Retinal pigment epithelial cell (primary cell): ENCODE measurements around the gene EPHB1.

ENCODE experiments used
- DNase-seq: peaks from one replicate; pipeline ENCODE4 v3.0.0-alpha.2; 2010; ENCODE audit warnings: low read depth
- H3K4me3 ChIP-seq: 2 replicates; pipeline ENCODE4 v1.5.1; 2011; ENCODE audit warnings: mild to moderate bottlenecking, low read length, control low read depth, moderate library complexity
- TF ChIP-seq, protein P1 (sequence below): conservative IDR thresholded peaks from 2 replicates; pipeline ENCODE4 v1.5.1; 2011; ENCODE audit warnings: low read depth, low read length, control low read depth, inconsistent platforms

The EPHB1 gene

DNA sequence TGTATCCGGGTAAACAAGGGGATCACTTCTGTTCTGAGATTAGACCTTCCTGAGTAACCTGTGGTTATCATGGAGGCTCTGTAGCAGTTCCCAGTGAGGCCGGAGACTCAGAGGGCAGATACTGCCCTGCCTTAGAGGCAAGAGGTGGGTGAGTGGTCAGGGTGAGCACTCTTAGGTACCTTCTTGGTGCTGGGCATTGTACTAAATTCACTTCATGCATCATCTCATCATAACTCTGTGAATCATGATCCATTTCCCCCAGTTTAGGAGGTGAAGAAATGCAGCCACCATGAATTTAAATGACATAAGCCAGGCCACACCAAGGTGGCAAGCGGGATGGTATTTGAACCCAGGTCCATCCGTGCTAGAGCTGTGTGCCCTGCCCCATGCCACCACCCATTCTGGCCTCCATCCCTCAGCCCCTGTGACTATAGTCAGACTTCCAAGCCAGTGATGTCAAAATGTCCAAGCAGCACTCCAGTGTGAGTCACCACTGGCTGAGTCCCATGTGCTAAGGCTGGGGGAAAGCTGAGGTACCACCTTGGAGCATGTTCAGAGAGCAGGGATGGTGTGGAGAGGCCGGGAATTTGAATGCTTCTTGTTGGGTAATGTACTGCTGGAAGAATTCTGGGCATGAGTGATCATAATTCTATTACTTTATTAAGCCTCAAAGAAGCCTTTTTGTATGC lies 88.8 kb downstream of the EPHB1 start:
- peak; percentile 17 for DNase-seq
- TF ChIP-seq, protein P1, sequence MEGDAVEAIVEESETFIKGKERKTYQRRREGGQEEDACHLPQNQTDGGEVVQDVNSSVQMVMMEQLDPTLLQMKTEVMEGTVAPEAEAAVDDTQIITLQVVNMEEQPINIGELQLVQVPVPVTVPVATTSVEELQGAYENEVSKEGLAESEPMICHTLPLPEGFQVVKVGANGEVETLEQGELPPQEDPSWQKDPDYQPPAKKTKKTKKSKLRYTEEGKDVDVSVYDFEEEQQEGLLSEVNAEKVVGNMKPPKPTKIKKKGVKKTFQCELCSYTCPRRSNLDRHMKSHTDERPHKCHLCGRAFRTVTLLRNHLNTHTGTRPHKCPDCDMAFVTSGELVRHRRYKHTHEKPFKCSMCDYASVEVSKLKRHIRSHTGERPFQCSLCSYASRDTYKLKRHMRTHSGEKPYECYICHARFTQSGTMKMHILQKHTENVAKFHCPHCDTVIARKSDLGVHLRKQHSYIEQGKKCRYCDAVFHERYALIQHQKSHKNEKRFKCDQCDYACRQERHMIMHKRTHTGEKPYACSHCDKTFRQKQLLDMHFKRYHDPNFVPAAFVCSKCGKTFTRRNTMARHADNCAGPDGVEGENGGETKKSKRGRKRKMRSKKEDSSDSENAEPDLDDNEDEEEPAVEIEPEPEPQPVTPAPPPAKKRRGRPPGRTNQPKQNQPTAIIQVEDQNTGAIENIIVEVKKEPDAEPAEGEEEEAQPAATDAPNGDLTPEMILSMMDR: no peak
- no peak overlapping the region for H3K4me3 ChIP-seq

DNA sequence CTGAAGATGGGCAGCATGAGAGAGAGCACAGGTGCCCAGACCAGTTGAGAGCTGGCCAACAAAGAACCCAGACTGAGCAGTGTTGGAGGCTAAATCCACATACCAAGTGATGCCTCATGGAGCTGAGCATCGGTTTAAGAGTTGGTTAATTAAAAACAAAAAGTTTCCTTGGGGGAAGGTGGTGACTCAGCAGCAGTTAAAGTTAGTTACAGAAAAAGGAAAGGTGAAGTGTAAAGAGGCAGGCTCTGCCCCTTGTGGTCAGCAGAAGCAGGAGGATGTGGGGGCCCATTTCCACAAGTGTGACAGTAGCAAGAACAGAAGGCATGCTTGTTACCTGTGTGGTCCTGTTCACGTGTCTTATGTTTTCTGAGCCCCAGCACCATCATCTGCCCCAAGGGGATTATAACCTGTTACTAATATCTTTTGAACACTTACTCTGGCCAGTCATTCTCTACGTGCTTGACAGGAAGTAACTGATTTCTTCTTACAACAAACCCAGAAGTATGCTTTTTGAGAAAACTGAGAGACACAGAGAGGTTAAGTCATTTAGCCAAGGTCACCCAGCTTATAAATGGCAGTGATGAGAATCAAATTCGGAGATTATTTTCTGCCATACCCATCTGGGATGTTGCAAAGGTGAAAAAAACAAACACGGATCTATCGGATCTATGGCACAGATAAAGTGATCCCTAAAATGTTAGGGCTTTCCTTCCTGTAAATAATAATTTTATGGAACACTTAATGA lies 91.0 kb downstream of the EPHB1 start:
- DNase-seq: peak; percentile 14
- TF ChIP-seq, protein P1: peak; percentile 54
- no peak overlapping the region for H3K4me3 ChIP-seq

DNA sequence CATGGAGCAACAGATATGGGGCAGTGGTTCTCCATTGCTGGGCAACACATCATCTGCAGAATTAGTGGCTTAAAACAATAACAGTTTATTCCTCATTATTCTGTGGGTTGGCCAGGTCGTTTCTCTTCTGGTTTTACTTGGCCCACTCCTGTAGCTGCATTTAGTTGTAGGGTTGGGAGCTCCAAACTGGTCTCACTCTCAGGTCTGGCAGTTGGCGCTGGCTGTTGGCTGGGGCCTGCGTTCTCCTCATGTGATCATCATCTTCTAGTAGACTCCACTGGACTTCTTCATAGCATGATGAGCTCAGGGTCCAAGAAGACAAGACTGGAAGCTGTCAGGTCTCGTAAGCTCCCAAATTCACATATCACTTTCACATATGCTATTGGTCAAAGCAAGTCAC lies 91.9 kb downstream of the EPHB1 start:
- no peak overlapping the region for H3K4me3 ChIP-seq
- TF ChIP-seq, protein P1: no peak
- DNase-seq: no peak

DNA sequence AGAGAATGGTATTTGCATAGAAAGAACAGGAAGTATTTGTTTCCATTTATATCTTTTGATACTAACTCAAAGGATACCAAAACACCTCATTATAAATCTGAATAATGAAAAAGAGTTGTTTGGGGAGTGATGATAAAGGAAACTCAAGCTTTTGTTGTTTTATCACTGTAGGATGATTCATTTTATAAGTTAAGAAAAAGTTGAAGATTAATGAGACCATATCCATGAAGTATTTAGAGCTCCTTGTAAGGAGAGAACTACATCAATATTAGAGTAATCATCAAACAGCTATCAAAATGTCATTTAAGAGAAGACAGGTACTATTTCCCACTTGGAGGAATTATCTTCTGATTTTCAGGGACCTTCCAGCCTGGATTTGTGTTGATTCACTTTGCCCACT lies 92.5 kb downstream of the EPHB1 start:
- DNase-seq: no peak
- H3K4me3 ChIP-seq: no peak overlapping the region

DNA sequence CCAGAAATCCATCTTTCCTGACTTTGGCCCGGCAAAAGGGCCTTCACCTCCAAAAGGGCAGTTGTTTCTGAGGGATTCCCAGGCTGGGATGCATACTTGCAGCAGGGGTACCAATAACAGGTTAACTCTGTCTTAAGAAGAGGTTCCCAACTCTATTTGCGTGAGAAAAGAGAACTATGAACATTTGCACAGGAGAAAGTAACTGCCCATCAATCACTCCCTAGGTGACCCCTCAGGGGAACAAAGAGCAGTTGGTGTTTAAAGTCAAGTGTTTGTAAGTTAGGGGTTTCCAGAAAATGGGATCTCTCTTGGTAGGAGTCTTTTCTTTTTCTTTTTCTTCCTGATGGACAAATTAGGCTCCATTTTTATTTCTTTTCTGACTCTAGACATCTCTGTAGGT lies 97.3 kb downstream of the EPHB1 start:
- no peak for DNase-seq
- TF ChIP-seq, protein P1: no peak

More for the DNA sequence above, 92.5 kb downstream of the EPHB1 start:
- TF ChIP-seq, protein P1: no peak

DNA sequence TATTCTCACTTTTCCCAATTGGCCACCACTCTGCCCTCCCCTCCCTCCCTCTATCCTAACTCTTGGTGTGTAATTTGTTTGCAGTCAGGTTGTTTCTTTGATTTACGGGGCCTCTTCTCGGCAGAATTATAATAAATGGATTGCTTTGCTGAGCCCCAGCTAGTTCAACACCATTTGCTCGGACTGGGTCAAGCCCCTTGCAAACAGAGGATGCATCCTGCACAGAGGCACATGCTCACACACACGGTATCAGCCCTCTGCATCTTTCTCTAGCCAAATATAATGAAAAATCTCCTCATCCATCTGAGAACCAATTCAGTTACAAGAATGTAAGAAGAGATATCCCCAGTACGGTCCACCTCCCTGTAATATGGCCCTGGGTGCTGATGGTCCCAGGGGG lies 97.7 kb downstream of the EPHB1 start:
- H3K4me3 ChIP-seq: no peak overlapping the region
- TF ChIP-seq, protein P1: no peak
- no peak for DNase-seq

More for the DNA sequence above, 97.3 kb downstream of the EPHB1 start:
- no peak overlapping the region for H3K4me3 ChIP-seq

DNA sequence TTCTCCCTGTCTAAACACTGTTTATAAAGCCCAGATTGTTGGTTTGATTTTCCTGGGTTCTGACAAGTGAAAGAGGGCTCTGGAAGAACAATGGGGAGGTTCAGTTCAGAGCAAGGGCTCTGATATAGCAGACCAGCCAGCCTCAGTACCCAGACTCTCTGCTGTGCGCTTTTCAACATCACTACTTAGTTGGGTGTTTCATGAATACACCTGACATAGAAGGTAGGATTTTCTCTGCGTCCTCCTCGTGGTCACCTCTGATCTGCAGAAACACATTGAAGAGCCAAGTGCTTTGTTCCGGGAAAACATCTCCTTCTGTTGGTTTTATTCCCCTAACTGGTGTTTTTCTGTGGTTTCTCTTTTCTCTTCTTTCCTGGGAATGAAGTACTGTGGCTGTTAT lies 99.5 kb downstream of the EPHB1 start:
- no peak for DNase-seq
- H3K4me3 ChIP-seq: no peak overlapping the region
- TF ChIP-seq, protein P1: no peak
